Panc1 (cell line): ENCODE measurements around the gene NUDT7. TPM values are rescaled to one million over a fixed set of nuclear protein-coding genes. Genes with fewer than 3 reads are reported as not detected.

Experiments
- ATAC-seq: fragments of 200-7000 bp; cut with Tn5 transposase; 2 replicates; pipeline ENCODE4 v1.9.1; 2020; ENCODE audit warnings: mild to moderate bottlenecking, moderate library complexity
- BruUV-seq: library from RNA; stranded (reverse); fragments of 400-500 nt; replicated peaks from 2 replicates; lab custom pipeline; 2021; lab: Mats Ljungman, UMichigan
- CTCF ChIA-PET: fragments of 300-600 bp; sonication (Branson Sonifier 250); formaldehyde crosslinking; loops from one replicate; lab custom pipeline; 2022; ENCODE audit warnings: antibody characterized with exemption; lab: Charles Lee
- POLR2A ChIA-PET: fragments of 300-600 bp; sonication (Branson Sonifier 250); formaldehyde crosslinking; loops from one replicate; lab custom pipeline; 2022; ENCODE audit warnings: antibody characterized with exemption; lab: Charles Lee
- DNase-seq: peaks from one replicate; pipeline ENCODE4 v3.0.0-alpha.2; 2010; ENCODE audit warnings: low read depth, low spot score
- H3K27ac ChIP-seq: 2 replicates; pipeline ENCODE4 v1.5.1; 2011; ENCODE audit warnings: mild to moderate bottlenecking, low read length, inconsistent platforms
- H3K27me3 ChIP-seq: fragments of 200-500 bp; sonication (Bioruptor generic); 2 replicates; pipeline ENCODE4 v1.6.0; 2014; ENCODE audit warnings: low read length, inconsistent platforms; ENCODE audit not compliant: control insufficient read depth, insufficient read depth
- H3K36me3 ChIP-seq: fragments of 200-500 bp; sonication (Bioruptor generic); 2 replicates; pipeline ENCODE4 v1.5.1; 2014; ENCODE audit warnings: inconsistent platforms, mild to moderate bottlenecking, low read length, moderate library complexity; ENCODE audit not compliant: control insufficient read depth, insufficient read depth
- H3K4me1 ChIP-seq: 2 replicates; pipeline ENCODE4 v1.5.1; 2011; ENCODE audit warnings: inconsistent platforms, mild to moderate bottlenecking, low read length, moderate library complexity; ENCODE audit not compliant: control insufficient read depth, insufficient read depth
- H3K4me3 ChIP-seq, 2 experiments: 2 replicates each; pipeline ENCODE4 v1.5.1; 2011 to 2012; ENCODE audit warnings: low read depth in 2 of 2, low read length in 2 of 2, mild to moderate bottlenecking in 2 of 2, inconsistent platforms in 1 of 2, moderate library complexity in 1 of 2
- H3K9me3 ChIP-seq: fragments of 200-500 bp; sonication (Bioruptor generic); 2 replicates; pipeline ENCODE4 v1.5.1; 2014; ENCODE audit warnings: low read depth, mild to moderate bottlenecking, inconsistent platforms, low read length, moderate library complexity; ENCODE audit not compliant: control insufficient read depth, insufficient read depth
- CTCF ChIP-seq: fragments of 450-650 bp; IDR thresholded peaks from 2 replicates; pipeline ENCODE4 v1.5.1; 2017; ENCODE audit warnings: mild to moderate bottlenecking
- POLR2AphosphoS5 ChIP-seq: IDR thresholded peaks from 2 replicates; pipeline ENCODE4 v1.6.1; 2012; ENCODE audit warnings: mild to moderate bottlenecking, low read depth, low read length, moderate library complexity
- REST ChIP-seq, 2 experiments: IDR thresholded peaks; 2 replicates each; pipeline ENCODE4 v1.6.1; 2011 to 2012; ENCODE audit warnings: low read depth in 2 of 2, control low read depth in 1 of 2, low read length in 1 of 2, mild to moderate bottlenecking in 1 of 2, moderate library complexity in 1 of 2; ENCODE audit not compliant: insufficient read depth in 1 of 2
- SIN3A ChIP-seq: IDR thresholded peaks from 2 replicates; pipeline ENCODE4 v1.6.1; 2012; ENCODE audit warnings: low read depth, mild to moderate bottlenecking, low read length, moderate library complexity, borderline replicate concordance; ENCODE audit not compliant: insufficient read depth
- TCF7L2 ChIP-seq: IDR thresholded peaks from 2 replicates; pipeline ENCODE4 v1.6.1; 2011; ENCODE audit warnings: mild to moderate bottlenecking, low read depth, low read length, inconsistent platforms
- in situ Hi-C: cut with HindIII; loops from 2 replicates; pipeline ENCODE4 v1.10.0; 2016; ENCODE audit warnings: low sequenced_read_pairs, low pct_unique_long_range_greater_than_20kb
- intact Hi-C: fragments of 100-400 bp; cut with micrococcal nuclease; formaldehyde crosslinking; loops from one replicate; pipeline ENCODE4 v1.10.0; 2022; ENCODE audit not compliant: unreplicated experiment
- total RNA-seq: library from RNA; stranded (reverse); gene quantifications from one replicate; pipeline ENCODE4 v1.2.1, GENCODE V29; 2021; ENCODE audit not compliant: unreplicated experiment

NUDT7 gene
- total RNA-seq, 1 experiment from 2014 or later = 4.7 TPM

DNA sequence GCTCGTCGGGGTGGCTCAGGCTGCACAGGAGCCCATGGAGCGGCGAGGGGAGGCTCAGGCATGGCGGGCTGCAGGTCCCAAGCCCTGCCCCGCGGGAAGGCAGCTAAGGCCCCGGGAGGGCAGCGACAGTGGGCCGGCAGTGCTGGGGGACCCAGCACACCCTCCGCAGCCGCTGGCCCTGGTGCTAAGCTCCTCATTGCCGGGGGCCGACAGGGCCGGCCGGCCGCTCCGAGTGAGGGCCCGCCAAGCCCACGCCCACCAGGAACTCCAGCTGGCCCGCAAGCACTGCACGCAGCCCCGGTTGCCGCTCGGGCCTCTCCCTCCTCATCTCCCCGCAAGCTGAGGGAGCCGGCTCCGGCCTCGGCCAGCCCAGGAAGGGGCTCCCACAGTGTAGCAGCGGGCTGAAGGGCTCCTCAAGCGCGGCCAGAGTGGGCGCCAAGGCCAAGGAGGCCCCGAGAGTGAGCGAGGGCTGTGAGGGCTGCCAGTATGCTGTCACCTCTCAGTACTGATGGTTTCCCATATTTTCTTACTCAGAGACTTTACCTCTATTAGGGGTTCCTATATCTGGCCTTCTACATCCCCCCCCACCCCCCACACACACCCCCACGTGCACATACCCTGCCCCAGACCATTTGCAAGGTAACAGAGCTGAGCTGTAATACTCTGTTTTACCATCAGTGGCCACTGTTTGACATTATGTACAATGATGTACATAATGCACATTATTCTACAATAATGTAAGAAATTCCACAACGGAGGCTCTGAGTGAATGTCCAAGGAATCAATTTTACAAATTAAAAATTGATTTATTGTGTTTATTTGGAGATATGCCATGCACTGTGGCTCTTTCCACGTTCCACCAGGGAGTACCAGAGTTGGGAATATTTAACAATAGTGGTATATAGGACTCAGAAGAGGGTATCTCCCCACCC is 62.4 kb downstream of the NUDT7 start:
- TF ChIP-seq POLR2AphosphoS5 = no peak
- TF ChIP-seq REST (IDR thresholded peaks at IDR 0.05; ENCODE audit: insufficient read depth in 1 of 2, low read depth in 2 of 2, low read length in 1 of 2) = no peak
- TF ChIP-seq TCF7L2 = no peak
- TF ChIP-seq CTCF = peak; percentile 43
- no peak for TF ChIP-seq SIN3A
- no TSS peak for BruUV-seq
- POLR2A ChIA-PET = no interaction called here
- no peak overlapping the region for H3K4me3 ChIP-seq
- ATAC-seq = no peak
- in situ Hi-C loops = no loop called here
- H3K27ac ChIP-seq = no peak overlapping the region
- CTCF ChIA-PET = interaction anchor here (0.6 kb wide), 1 partner anchor 486 kb away, joined by 9 read pairs; no protein-coding TSS in a partner anchor
- intact Hi-C loops = no loop called here
- DNase-seq = no peak
- H3K27me3 ChIP-seq = peaks cover 2% of the 10 kb centered on the region
- H3K36me3 ChIP-seq = no peaks in the 10 kb centered on the region
- no peaks in the 10 kb centered on the region for H3K4me1 ChIP-seq
- no peaks in the 10 kb centered on the region for H3K9me3 ChIP-seq

DNA sequence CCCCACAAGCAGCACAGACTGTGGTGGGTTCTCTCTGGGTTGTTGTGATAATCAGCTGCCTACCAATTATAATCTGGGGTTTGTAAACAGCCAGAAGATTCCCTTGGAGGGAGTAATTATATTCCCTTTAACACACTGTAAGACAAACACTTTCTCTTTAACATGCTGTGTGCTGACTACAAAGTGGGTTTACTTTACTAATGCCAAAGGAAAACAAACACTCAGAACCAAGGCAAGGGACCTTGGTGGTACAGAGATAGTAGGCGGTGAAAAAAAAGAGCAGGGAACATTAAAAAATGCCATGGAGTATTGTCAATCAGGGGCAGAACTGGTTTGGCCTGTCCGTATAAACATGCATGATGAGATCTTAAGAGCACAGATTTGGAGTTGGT is 63.1 kb downstream of the NUDT7 start:
- Histone ChIP-seq H3K9me3 (no peaks in the 10 kb centered on the region), H3K27ac (no peak overlapping the region), H3K4me3 (no peak overlapping the region), H3K4me1 (no peaks in the 10 kb centered on the region), H3K27me3 (peaks cover 2% of the 10 kb centered on the region), H3K36me3 (no peaks in the 10 kb centered on the region)
- ChIA-PET CTCF (interaction anchor here (0.6 kb wide), 1 partner anchor 487 kb away, joined by 9 read pairs; no protein-coding TSS in a partner anchor), POLR2A (no interaction called here)
- DNase-seq = no peak
- intact Hi-C loops = no loop called here
- in situ Hi-C loops = no loop called here
- no TSS peak for BruUV-seq
- no peak for TF ChIP-seq SIN3A
- no peak for TF ChIP-seq REST (IDR thresholded peaks at IDR 0.05; ENCODE audit: insufficient read depth in 1 of 2, low read depth in 2 of 2, low read length in 1 of 2)
- TF ChIP-seq TCF7L2 = no peak
- TF ChIP-seq POLR2AphosphoS5 = no peak
- TF ChIP-seq CTCF = no peak
- ATAC-seq = no peak
